ENCODE results near the gene ADAM33. TPM values are rescaled to one million over a fixed set of nuclear protein-coding genes. Genes with fewer than 3 reads are reported as not detected.

The ADAM33 gene
- polyA plus RNA-seq, 1 donor from 2014 or later, result not detected

GRCh38 chr20:3707508-3707899, 25.7 kb upstream of the ADAM33 start:
- Histone ChIP-seq H3F3A (ENCODE audit: insufficient read depth, low read length, poor library complexity, severe bottlenecking) (no peaks in the 10 kb centered on the region), H3K4me2 (ENCODE audit: low read length) (no peak overlapping the region), H2AFZ (ENCODE audit: low read depth, low read length) (no peak overlapping the region), H3K27ac (ENCODE audit: low read length) (no peak overlapping the region), H3K9ac (ENCODE audit: low read length) (no peak overlapping the region), H3K27me3 (ENCODE audit: insufficient read depth, low read depth, low read length) (no peaks in the 10 kb centered on the region), H3K79me2 (replicated peaks; ENCODE audit: insufficient read depth, low read length) (no peaks in the 10 kb centered on the region), H3K36me3 (ENCODE audit: insufficient read depth, low read length) (no peaks in the 10 kb centered on the region), H4K20me1 (ENCODE audit: insufficient read depth) (no peaks in the 10 kb centered on the region), H3K9me2 (ENCODE audit: insufficient read depth, low read length) (no peaks in the 10 kb centered on the region), H3K9me3 (ENCODE audit: low read length) (no peaks in the 10 kb centered on the region), H3K4me3 (ENCODE audit: low read length) (no peak overlapping the region)
- TF ChIP-seq REST (IDR thresholded peaks at IDR 0.05; ENCODE audit: borderline replicate concordance) (no peak), EP300 (conservative IDR thresholded peaks at IDR 0.05; ENCODE audit: poor library complexity, severe bottlenecking) (no peak), POLR2AphosphoS5 (IDR thresholded peaks at IDR 0.05) (no peak), MXI1 (conservative IDR thresholded peaks at IDR 0.05; ENCODE audit: poor library complexity, severe bottlenecking) (no peak), TAF1 (IDR thresholded peaks at IDR 0.05; ENCODE audit: low read depth) (no peak), EZH2 (IDR thresholded peaks at IDR 0.05; ENCODE audit: borderline replicate concordance, insufficient read depth, low read length, poor library complexity, severe bottlenecking) (no peak), RAD21 (conservative IDR thresholded peaks at IDR 0.05) (no peak), SMC3 (conservative IDR thresholded peaks at IDR 0.05; ENCODE audit: poor library complexity) (no peak)
- TF ChIP-seq, protein P1, sequence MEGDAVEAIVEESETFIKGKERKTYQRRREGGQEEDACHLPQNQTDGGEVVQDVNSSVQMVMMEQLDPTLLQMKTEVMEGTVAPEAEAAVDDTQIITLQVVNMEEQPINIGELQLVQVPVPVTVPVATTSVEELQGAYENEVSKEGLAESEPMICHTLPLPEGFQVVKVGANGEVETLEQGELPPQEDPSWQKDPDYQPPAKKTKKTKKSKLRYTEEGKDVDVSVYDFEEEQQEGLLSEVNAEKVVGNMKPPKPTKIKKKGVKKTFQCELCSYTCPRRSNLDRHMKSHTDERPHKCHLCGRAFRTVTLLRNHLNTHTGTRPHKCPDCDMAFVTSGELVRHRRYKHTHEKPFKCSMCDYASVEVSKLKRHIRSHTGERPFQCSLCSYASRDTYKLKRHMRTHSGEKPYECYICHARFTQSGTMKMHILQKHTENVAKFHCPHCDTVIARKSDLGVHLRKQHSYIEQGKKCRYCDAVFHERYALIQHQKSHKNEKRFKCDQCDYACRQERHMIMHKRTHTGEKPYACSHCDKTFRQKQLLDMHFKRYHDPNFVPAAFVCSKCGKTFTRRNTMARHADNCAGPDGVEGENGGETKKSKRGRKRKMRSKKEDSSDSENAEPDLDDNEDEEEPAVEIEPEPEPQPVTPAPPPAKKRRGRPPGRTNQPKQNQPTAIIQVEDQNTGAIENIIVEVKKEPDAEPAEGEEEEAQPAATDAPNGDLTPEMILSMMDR (IDR thresholded peaks at IDR 0.05; ENCODE audit: poor library complexity, severe bottlenecking), result no peak

- Histone ChIP-seq H3K9me3 (ENCODE audit: low read length) (no peaks in the 10 kb centered on the region), H3K9ac (ENCODE audit: low read length) (no peak overlapping the region), H4K20me1 (ENCODE audit: insufficient read depth) (no peaks in the 10 kb centered on the region), H3K36me3 (ENCODE audit: insufficient read depth, low read length) (no peaks in the 10 kb centered on the region), H3K4me2 (ENCODE audit: low read length) (no peak overlapping the region), H3K79me2 (replicated peaks; ENCODE audit: insufficient read depth, low read length) (no peaks in the 10 kb centered on the region), H3K27me3 (ENCODE audit: insufficient read depth, low read depth, low read length) (no peaks in the 10 kb centered on the region), H3F3A (ENCODE audit: insufficient read depth, low read length, poor library complexity, severe bottlenecking) (no peaks in the 10 kb centered on the region), H3K27ac (ENCODE audit: low read length) (no peak overlapping the region), H2AFZ (ENCODE audit: low read depth, low read length) (no peak overlapping the region), H3K9me2 (ENCODE audit: insufficient read depth, low read length) (no peaks in the 10 kb centered on the region), H3K4me3 (ENCODE audit: low read length) (no peak overlapping the region)
- TF ChIP-seq MXI1 (conservative IDR thresholded peaks at IDR 0.05; ENCODE audit: poor library complexity, severe bottlenecking) (no peak), SMC3 (conservative IDR thresholded peaks at IDR 0.05; ENCODE audit: poor library complexity) (no peak), POLR2AphosphoS5 (IDR thresholded peaks at IDR 0.05) (no peak), REST (IDR thresholded peaks at IDR 0.05; ENCODE audit: borderline replicate concordance) (no peak), TAF1 (IDR thresholded peaks at IDR 0.05; ENCODE audit: low read depth) (no peak), EP300 (conservative IDR thresholded peaks at IDR 0.05; ENCODE audit: poor library complexity, severe bottlenecking) (no peak), RAD21 (conservative IDR thresholded peaks at IDR 0.05) (no peak), EZH2 (IDR thresholded peaks at IDR 0.05; ENCODE audit: borderline replicate concordance, insufficient read depth, low read length, poor library complexity, severe bottlenecking) (no peak)
- TF ChIP-seq, protein P1 (IDR thresholded peaks at IDR 0.05; ENCODE audit: poor library complexity, severe bottlenecking), result no peak
These were observed 25.1 kb upstream of the ADAM33 start for GRCh38 chr20:3706774-3707507.
